ENCODE measurements around the gene EMILIN1.

The EMILIN1 gene

GRCh38 chr2:27081984-27082772 is 3.8 kb downstream of the EMILIN1 start:
- DNase-seq: no peak

GRCh38 chr2:27082773-27083409 is 4.5 kb downstream of the EMILIN1 start:
- no peak for DNase-seq

- DNase-seq: no peak
Measured at GRCh38 chr2:27083410-27084296, 5.2 kb downstream of the EMILIN1 start.

DNA sequence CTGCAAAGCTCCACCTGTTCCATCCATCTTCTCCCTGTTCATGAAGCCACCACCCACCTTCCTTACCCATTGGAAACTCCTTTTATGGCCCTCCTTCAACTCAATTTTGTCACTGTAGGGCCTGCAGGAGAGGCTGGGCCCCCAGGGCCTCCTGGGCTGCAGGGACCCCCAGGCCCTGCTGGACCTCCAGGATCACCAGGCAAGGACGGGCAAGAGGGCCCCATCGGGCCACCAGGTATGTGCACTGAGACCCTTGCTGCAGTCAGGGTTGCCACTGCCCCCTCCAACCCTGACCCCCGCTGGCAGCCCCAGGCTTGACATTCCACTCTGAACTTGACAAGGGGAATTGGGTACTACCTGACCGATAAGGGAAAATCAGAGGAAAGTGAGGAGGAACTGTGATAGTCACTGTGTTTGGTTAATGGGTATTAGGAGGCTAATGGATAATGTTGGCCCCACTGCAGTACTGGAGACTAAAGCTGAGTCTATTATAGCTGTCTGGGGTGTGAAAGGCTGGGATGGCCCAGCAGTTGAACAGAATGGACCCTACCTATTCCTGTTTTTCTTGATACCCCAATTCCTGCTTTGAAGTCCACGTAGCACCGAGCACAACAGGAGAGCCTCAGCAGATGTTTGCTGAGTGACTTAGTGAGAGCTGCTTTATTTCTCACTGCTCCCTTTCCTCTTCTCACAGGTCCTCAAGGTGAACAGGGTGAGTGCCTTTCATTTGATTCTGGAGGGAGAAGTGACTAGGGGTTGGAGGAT is 6.1 kb downstream of the EMILIN1 start:
- no peak for DNase-seq

- no peak for DNase-seq
Measured at GRCh38 chr2:27085062-27085672, 6.8 kb downstream of the EMILIN1 start.

DNA sequence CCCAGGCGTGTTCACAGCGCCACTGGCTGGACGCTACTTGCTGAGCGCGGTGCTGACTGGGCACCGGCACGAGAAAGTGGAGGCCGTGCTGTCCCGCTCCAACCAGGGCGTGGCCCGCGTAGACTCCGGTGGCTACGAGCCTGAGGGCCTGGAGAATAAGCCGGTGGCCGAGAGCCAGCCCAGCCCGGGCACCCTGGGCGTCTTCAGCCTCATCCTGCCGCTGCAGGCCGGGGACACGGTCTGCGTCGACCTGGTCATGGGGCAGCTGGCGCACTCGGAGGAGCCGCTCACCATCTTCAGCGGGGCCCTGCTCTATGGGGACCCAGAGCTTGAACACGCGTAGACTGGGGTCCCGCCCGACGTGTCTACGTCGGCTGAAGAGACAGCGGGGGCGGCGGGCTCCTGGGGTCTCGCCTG is 7.3 kb downstream of the EMILIN1 start:
- peak; percentile 74 to 83 (median 76) for DNase-seq

DNA sequence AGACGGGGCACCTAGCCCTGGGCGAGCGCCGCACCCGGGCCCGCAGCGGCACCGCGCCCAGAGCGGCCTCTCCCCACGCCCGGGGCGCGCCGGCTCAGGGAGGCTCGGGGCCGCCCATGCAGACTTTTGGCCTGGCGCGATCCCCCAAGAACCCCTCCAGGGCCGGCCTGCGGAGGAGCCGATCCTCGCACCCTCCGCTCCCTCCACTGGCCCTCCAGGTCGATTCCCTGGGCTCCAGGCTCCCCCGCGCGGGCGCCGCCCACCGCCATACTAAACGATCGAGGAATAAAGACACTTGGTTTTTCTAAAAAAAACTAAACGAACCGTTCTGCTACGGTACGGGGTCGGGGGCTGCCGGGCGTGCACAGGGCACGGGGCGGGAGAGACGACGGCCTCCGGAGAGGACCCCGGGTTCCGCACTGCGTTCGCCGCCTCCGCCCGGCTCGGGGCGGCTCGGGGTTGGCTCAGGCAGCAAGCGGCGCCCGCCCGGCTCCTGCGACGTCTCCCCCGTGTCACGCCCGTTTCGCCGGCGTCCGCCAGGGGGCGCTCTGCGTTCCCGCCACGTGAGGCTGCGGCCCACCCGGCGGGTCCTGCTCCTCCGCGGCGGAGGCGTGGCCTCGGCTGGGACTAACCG is 7.8 kb downstream of the EMILIN1 start:
- DNase-seq: peak; percentile 97 to 99 (median 99)

DNA sequence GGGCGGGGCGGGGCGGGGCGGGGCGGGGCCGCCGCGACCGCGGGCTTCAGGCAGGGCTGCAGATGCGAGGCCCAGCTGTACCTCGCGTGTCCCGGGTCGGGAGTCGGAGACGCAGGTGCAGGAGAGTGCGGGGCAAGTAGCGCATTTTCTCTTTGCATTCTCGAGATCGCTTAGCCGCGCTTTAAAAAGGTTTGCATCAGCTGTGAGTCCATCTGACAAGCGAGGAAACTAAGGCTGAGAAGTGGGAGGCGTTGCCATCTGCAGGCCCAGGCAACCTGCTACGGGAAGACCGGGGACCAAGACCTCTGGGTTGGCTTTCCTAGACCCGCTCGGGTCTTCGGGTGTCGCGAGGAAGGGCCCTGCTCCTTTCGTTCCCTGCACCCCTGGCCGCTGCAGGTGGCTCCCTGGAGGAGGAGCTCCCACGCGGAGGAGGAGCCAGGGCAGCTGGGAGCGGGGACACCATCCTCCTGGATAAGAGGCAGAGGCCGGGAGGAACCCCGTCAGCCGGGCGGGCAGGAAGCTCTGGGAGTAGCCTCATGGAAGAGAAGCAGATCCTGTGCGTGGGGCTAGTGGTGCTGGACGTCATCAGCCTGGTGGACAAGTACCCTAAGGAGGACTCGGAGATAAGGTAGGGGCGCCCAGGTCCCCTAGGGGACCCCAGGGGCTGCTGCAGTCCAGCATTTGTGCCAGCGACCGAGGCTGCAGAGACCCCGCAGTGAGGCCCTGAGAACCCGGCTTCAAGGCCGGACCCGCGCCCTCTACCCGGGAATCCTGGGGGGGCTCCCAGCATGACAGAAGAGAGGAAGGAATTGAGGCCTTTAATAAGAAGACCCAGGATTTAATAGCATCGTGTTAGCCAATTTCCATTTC is 8.5 kb downstream of the EMILIN1 start, which contains the start of gene KHK:
KHK (plus strand) TSS at position 49 of the 870 bp plus-strand sequence; CDS start at position 537, 488 bp downstream.
- DNase-seq: peak in 1 of 3 donors; percentile 16

DNA sequence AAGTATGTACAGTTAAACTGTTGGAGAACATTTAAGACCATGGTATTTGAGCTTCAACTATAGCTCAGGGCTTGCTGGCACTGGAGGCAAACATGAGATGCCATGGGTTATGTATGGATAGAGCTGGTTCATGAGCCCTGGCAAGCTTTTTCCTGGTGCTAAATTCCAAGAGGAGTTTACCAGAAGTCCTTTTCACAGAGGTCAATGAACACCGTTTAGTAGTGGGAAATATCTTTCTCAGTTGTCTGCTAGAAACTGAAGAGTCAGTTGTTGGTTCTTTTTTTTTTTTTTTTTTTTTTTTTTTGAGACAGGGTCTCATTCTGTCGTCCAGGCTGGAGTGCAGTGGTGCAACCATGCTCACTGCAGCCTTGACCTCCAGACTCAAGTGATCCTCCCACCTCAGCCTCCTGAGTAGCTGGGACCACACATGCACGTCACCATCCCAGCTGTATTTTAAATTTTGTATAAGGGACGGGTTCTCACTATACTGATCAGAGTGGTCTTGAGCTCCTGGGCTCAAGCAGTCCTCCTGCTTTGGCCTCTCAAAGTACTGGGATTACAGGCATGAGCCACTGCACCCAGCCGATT is 9.5 kb downstream of the EMILIN1 start:
- no peak for DNase-seq

- no peak for DNase-seq
Measured at GRCh38 chr2:27088634-27089033, 10.2 kb downstream of the EMILIN1 start.

GRCh38 chr2:27089111-27089954 is 10.9 kb downstream of the EMILIN1 start:
- no peak for DNase-seq

DNA sequence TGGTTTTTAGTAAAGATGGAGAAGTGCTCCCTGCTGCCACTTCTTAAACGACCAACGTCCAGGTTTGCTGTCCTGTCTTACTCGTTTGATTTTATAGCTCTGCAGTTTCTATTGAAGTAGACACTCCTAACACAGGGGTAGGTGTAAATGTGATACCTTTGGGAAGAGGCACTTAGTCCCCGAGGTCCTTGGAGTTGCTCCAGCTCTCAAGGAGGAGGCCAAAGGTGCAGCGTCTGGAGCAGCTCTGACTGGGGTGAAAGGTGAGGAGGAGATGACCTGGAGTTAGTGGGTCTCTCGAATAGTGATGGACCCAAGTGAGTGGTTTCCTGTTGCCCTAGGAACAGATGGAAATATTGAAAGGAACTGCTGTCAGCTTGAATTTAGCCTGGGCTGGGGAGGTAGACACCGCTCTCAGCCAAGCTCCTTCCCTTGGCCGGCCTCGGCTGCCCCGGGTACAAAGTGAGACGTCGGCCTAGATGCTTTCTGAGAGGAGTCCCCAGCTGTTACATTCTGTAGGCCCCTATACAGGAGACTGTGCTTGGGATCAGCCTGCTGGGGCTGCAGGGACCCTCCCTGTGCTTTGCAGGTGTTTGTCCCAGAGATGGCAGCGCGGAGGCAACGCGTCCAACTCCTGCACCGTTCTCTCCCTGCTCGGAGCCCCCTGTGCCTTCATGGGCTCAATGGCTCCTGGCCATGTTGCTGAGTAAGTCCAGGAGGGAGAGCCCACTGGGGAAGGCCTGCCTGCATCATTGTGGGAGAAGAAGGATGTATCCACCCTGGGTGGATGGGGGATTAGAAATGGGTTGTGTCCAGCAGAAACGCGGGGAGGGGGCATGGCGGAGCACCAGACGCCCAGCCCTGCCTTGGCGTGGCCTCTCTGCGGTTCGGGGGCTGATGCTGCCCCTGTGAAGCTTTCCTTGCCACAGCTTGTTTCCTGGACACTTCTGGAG is 13.6 kb downstream of the EMILIN1 start:
- DNase-seq: no peak

DNA sequence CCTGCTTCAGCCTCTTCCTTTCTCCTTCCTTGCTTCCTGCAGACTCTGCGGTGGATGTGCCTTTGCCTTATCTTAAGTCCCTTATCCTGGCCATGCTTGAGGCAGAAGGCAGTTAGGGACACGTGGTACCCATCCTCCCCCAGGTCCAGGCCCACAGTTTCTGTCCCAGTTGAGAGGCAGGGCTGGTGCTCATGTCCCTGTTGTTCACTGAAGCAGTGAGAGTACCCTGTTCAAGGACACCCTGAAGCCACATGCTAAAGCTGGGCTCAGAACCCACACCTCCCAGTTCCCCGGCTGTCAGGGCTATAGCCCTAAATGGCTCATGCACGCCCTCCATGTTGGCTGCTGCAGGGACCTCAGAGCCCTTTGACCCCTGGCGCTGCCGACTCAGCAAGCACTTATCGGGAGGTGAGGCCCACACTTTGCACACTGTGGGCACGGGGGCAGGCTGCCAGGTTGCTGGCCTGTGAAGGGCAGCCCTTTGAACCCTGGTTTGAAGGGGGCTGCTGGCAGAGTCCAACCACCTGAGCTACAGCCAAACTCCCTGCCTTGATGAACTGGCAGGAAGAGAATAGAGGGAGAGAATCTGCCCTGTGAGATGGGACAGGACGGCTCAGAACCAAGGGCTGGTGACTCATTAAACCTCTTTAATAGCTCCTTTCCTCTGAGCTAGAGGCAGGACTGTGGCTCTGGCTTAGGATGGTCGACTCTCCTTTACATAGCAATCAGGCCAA is 14.4 kb downstream of the EMILIN1 start:
- no peak for DNase-seq

DNA sequence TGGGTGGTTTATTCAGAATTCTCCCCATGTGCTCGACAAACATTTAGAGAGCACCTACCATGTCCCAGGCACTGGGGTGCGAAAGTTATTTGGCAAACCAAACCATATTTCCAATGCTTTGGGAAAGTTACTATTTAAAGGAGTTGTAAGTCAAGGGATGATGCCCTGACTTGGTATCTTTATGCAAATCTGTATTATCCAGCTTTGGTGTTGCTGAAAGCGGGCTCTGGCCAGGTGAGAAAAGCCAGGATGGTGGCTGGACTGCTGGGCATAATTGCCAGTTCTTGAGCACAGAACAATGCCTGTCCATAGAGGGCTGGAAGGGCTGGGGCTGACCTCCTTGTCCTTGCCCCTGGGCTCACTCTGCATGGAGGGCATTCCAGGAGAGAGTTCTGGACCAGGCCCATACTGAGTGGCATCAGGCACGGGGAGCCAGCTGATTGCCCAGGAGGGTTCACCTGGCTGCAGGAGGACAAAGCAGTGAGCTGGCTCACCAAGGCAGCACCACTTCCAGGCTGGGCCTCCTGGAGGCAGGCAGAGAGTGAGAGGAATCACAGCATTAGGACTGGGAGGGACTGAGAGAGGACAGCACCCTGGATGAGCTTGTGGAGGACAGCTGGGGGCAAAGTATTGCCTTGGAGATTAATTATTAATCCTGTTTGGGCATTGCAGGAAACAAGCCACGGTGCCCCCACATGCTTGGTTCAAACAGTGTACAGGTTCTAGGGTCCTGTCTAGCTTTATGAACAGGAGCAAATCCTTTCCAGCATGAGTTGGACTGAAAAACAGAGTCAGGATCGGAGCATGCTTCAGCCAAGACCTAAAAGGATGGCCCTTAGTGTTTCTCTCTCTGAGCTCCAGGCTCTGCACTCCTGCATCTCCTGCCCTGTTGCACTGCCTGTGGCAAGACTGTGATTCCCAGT is 15.3 kb downstream of the EMILIN1 start:
- DNase-seq: no peak

DNA sequence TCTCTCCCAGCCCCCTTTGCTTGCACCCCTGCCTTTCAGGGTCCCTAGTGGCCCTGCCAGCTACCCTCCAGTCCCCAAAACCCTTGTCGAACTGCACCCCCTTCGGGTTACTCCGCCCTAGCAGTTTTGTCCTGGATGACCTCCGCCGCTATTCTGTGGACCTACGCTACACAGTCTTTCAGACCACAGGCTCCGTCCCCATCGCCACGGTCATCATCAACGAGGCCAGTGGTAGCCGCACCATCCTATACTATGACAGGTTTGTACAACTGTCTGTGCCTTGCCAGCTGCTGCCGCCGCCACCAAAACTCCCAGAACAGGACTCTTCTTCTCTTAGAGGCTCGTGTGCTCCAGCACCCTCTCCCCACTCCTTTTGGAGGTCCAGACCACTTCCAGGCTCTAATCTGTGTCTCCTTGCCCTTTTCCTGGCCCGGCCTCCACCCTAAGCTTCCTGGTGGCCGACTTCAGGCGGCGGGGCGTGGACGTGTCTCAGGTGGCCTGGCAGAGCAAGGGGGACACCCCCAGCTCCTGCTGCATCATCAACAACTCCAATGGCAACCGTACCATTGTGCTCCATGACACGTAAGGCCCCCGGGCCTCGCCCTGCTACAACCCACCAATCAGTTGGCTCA is 16.1 kb downstream of the EMILIN1 start:
- DNase-seq: no peak

DNA sequence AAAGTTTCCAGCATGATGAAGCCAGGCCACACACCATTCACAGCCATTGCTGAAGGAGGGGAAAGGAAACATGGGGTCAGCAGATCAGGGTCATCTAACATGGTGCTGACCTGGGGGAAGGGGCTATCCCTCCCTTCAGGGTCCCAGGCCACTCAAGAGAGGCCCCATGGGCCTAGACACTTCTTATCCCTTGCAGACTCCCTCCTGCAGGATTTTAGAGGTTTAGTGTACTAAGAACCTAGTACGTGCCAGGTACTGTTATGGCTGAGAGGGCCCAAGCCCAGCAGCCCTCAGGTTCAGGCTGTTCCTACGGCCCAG is 17.0 kb downstream of the EMILIN1 start:
- no peak for DNase-seq

All from suppressor macrophage treated with lipopolysaccharide for 1 hour (primary cell).